Activated T-cell treated with anti-CD3 and anti-CD28 coated beads for 48 hours (primary cell): Measurements from ENCODE around the gene HDDC3.
"Not testable (repeated sequence)": the region's sequence is repeated elsewhere in the genome, so short reads cannot be mapped to it uniquely, and the experiment has no call there.

Source experiments
- DNase-seq: peaks from one replicate; pipeline ENCODE4 v3.0.0-alpha.2; 2020; ENCODE audit warnings: low read depth

HDDC3 gene

DNA sequence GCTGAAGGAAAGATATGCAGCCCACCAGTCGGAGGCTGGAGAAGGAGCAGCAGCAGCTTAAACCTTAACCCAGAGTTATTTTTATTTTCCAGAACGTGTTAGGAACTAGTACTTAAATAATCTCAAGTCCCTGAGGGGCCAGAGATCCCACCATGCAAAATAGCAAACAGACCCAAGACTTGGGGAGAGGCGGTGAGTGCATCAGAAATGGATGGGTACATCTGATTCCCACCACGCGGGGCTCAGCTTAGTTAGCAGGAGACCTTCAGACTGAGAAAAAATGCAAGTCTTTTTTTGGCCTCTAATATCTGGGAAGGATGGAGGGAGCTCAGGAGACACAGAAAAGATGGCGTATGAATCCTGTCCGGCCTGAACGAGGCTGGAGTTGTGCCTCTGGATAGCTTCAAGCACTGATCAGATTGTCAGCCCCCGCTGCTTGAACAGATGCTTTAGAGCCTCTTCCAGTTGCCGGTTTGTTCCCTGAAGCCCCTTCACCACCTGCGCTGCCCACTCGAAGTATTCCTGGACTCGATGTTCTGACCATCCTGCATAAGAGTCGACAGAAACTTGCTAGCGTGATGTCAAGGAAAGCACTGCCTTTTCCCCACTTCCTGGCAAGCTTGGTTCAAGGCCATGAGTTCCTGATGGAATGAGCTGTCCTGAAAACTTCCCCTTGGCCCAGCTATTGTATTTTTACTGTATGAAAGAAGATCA is 1.3 kb downstream of the HDDC3 start:
- DNase-seq, result no peak

GRCh38 chr15:90929246-90930019 is 2.9 kb downstream of the HDDC3 start:
- DNase-seq, result no peak

DNA sequence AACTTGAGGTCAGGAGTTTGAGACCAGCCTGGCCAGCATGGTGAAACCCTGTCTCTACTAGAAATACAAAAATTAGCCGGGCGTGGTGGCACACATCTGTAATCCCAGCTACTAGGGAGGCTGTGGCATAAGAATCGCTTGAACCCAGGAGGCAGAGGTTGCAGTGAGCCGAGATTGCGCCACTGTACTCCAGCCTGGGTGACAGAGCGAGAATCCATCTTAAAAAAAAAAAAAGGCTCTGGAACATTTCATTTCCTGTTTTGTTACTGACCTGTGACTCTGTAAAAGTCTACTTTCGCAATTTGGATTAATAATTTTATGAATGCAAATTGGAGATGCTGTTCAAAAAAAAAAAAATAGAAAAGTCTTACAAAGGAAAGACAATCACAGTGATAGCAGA is 4.2 kb downstream of the HDDC3 start:
- not testable (repeated sequence) for DNase-seq

GRCh38 chr15:90926766-90927165 is 5.6 kb downstream of the HDDC3 start:
- DNase-seq, result not testable (repeated sequence)

DNA sequence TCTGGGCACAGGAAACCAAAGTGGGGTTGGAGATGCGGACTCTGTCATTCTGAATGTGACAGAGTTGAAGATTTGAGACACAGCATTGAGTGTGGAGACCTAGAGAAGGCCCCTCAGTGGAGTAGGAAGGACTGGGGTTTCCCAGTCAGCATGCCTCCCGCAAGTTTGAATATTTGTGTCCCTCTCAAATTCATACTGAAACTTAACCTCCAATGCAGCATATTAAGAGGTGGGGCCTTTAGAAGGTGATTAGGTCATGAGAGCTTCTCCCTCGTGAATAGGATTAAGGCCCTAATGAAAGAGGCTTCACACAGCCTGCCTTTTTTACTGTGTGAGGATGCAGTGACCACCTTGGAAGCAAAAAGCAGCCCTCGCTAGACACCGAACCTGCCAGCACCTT is 8.0 kb downstream of the HDDC3 start:
- DNase-seq, result no peak

- not testable (repeated sequence) for DNase-seq
Observed at GRCh38 chr15:90922712-90923322, 9.5 kb downstream of the HDDC3 start.

DNA sequence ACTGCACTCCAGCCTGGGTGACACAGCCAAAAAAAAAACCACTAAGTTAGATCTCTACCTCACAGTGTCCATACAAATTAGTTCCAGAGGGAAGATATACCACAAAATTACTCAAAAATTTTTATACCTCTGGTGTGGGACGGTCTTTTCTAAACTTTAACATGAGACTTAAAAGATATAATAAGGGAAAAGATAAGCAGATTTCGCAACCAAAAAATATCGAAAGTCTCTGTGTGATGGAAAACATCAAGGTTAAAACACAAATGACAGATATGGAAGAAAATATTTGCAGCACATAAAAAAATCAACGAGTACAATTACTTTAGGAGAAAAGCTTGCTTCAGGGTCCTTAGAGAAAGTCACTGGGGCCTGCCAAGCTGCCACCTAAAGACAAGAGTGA is 10.5 kb downstream of the HDDC3 start:
- no peak for DNase-seq

- DNase-seq, result no peak
Observed at GRCh38 chr15:90918835-90919234, 13.5 kb downstream of the HDDC3 start.

GRCh38 chr15:90918034-90918788 is 14.1 kb downstream of the HDDC3 start:
- no peak for DNase-seq

GRCh38 chr15:90917569-90917968 is 14.8 kb downstream of the HDDC3 start:
- DNase-seq, result no peak

- DNase-seq, result no peak
Observed at GRCh38 chr15:90916461-90916860, 15.9 kb downstream of the HDDC3 start.

GRCh38 chr15:90915808-90916440 is 16.4 kb downstream of the HDDC3 start:
- no peak for DNase-seq

- DNase-seq, result no peak
Observed at GRCh38 chr15:90915216-90915807, 17.0 kb downstream of the HDDC3 start.

- DNase-seq, result no peak
Observed at GRCh38 chr15:90914305-90915080, 17.9 kb downstream of the HDDC3 start.

DNA sequence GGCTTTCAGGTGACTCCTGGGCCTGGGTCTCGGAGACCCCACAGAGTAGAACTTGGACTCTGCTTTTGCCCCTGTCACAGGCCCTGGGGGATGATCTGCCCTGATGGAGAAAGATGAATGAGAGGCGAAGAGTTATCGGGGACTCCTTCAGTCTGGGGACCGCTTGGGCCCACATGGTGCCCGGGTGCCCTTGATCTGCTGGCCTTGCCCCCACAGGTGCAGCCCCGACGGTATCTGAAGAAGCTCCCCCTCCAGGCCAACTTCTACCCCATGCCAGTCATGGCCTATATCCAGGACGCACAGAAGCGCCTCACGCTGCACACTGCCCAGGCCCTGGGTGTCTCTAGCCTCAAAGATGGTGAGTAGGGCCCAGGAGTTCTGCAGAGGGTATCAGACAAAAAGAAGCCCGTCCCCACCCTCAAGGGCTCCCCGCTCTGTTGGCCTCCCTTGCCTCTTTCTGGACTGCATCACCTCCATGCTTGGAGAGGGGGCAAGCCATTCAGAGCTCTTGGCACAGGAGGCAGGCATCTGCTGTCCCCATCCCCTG is 18.9 kb downstream of the HDDC3 start:
- DNase-seq, result no peak

GRCh38 chr15:90912770-90913075 is 19.6 kb downstream of the HDDC3 start:
- DNase-seq, result no peak

GRCh38 chr15:90911906-90912769 is 20.2 kb downstream of the HDDC3 start:
- DNase-seq, result no peak

DNA sequence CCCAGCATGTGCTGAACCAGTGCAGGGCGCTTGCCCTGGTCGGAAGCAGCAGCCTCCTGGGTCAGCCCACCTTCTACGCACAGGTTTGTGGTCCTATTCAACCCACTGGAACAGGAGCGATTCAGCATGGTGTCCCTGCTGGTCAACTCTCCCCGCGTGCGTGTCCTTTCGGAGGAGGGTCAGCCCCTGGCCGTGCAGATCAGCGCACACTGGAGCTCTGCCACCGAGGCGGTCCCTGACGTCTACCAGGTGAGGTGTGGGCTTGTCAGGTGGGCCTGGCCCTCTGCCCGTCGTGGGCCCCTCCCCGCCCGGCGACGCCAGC is 21.1 kb downstream of the HDDC3 start:
- no peak for DNase-seq

- no peak for DNase-seq
Observed at GRCh38 chr15:90910441-90911301, 21.7 kb downstream of the HDDC3 start.
